HG03558 (cell line): ENCODE results near the gene WDPCP.

Experiments used
- ATAC-seq: cut with Tn5 transposase; IDR thresholded peaks from one replicate; pipeline ENCODE4 v1.9.1; 2021; ENCODE audit warnings: moderate number of reproducible peaks; ENCODE audit not compliant: unreplicated experiment; ENCODE audit errors: extremely low read depth

Gene WDPCP

GRCh38 chr2:63071664-63072063 lies 516.6 kb downstream of the WDPCP start:
- ATAC-seq, result no peak
